Activated CD4-positive, alpha-beta T cell treated with anti-CD3 and anti-CD28 coated beads for 24 hours (primary cell): ENCODE results near the gene SLC35F3.

Experiments
- DNase-seq, 2 donors: peaks; one replicate each; pipeline ENCODE4 v3.0.0-alpha.2; 2020; ENCODE audit warnings: low read depth in 2 of 2

SLC35F3 gene

GRCh38 chr1:234040446-234041317 lies 136.2 kb downstream of the SLC35F3 start:
- no peak for DNase-seq

- DNase-seq, result no peak
Observed at GRCh38 chr1:234044079-234044478, 139.6 kb downstream of the SLC35F3 start.

GRCh38 chr1:234047123-234047522 lies 142.6 kb downstream of the SLC35F3 start:
- DNase-seq, result no peak

GRCh38 chr1:234062166-234062565 lies 157.7 kb downstream of the SLC35F3 start:
- DNase-seq, result no peak

- peak; percentile 60 to 73 for DNase-seq
Observed at GRCh38 chr1:234065794-234066447, 161.4 kb downstream of the SLC35F3 start.

GRCh38 chr1:234067581-234068337 lies 163.3 kb downstream of the SLC35F3 start:
- no peak for DNase-seq

GRCh38 chr1:234069760-234070159 lies 165.3 kb downstream of the SLC35F3 start:
- DNase-seq, result no peak

- DNase-seq, result no peak
Observed at GRCh38 chr1:234072793-234073192, 168.3 kb downstream of the SLC35F3 start.

GRCh38 chr1:234078143-234078542 lies 173.7 kb downstream of the SLC35F3 start:
- DNase-seq, result no peak

- DNase-seq, result no peak
Observed at GRCh38 chr1:234079896-234080295, 175.4 kb downstream of the SLC35F3 start.

GRCh38 chr1:234083460-234083859 lies 179.0 kb downstream of the SLC35F3 start:
- DNase-seq, result no peak

GRCh38 chr1:234089396-234089795 lies 184.9 kb downstream of the SLC35F3 start:
- DNase-seq, result no peak

GRCh38 chr1:234090212-234091064 lies 186.0 kb downstream of the SLC35F3 start:
- DNase-seq, result no peak

GRCh38 chr1:234091065-234091401 lies 186.6 kb downstream of the SLC35F3 start:
- no peak for DNase-seq

GRCh38 chr1:234091876-234092275 lies 187.4 kb downstream of the SLC35F3 start:
- DNase-seq, result no peak

GRCh38 chr1:234093107-234093506 lies 188.6 kb downstream of the SLC35F3 start:
- no peak for DNase-seq

GRCh38 chr1:234093741-234094140 lies 189.3 kb downstream of the SLC35F3 start:
- DNase-seq, result no peak

GRCh38 chr1:234094172-234094571 lies 189.7 kb downstream of the SLC35F3 start:
- DNase-seq, result no peak

- DNase-seq, result no peak
Observed at GRCh38 chr1:234096161-234096770, 191.8 kb downstream of the SLC35F3 start.

GRCh38 chr1:234102583-234102982 lies 198.1 kb downstream of the SLC35F3 start:
- DNase-seq, result no peak

- no peak for DNase-seq
Observed at GRCh38 chr1:234103198-234103597, 198.7 kb downstream of the SLC35F3 start.
